Stimulated activated CD8-positive, alpha-beta memory T cell treated with anti-CD3 and anti-CD28 coated beads, Interleukin-12 subunit alpha, Interleukin-12 subunit beta, amount 100 ng/mL, for 4 hours (primary cell): ENCODE results near the gene SHH.

Source experiments
- DNase-seq: peaks from one replicate; pipeline ENCODE4 v3.0.0-alpha.2; 2020; ENCODE audit warnings: low read depth

The SHH gene

DNA sequence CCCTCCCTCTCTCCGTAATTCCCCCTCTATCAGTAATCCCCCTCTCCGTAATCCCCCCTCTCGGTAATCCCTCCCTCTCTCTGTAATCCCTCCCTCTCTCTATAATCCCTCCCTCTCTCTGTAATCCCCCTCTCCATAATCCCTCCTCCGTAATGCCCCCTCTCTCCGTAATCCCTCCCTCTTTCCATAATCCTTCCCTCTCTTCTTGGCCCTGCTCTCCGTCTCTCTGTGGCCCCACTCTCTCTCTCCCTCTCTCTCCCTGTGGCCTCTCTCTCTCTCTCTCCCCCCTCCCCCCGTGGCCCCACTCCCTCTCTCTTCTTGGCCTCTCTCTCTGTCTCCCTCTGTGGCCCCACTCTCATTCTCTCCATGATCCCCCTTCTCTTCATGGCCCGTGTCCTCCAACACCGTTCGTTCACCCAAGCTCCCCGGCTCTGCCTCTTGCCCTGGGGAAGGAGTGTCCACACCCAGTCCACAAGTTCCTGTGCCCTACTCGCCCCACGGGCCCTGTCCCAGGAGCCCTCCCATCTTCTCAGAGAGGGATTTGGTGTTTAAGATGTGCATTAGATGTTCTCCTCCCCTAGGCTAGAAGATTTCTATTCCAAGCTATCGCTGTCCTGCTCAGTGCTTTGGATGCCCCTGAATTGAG is 19.8 kb downstream of the SHH start:
- no peak for DNase-seq

DNA sequence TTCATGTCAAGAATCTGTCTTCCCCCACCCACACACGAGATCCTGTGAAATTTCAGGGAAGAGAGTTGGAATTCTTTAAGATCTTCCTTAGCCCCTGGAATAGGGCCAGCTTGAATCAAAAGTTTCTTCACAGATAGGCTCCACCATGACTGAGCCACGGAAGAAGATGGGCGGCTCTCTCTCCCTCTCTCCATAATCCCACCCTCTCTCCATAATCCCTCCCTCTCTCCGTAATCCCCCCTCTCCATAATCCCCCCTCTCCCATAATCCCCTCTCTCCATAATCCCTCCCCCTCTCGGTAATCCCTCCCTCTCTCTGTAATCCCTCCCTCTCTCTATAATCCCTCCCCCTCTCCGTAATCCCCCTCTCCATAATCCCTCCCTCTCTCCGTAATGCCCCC is 20.4 kb downstream of the SHH start:
- no peak for DNase-seq

DNA sequence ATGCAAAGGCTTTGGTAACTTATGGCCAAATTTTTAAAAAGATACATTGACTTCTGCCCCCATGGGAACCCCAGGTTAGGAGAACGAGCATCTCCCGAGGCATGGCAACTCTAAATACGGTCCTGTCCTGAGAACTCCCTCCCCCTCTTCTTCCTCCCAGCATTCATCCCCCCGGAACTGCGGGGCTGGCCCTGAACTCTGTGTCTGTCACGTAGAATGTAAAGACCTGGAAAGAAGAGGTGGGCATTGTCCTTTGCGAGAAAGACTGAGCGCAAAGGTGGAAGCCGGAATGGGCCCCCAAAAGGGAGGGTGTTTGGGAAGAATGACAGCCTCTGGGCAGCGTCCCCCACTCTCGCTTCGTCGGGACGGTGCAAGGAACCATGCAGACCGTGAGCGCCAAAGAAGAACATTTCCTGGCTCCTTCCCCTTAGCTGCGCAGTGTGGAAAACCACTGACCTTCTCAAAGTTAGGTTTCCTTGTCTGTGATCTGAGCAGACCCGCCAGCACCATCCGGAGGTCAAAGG is 21.0 kb downstream of the SHH start:
- DNase-seq: no peak

DNA sequence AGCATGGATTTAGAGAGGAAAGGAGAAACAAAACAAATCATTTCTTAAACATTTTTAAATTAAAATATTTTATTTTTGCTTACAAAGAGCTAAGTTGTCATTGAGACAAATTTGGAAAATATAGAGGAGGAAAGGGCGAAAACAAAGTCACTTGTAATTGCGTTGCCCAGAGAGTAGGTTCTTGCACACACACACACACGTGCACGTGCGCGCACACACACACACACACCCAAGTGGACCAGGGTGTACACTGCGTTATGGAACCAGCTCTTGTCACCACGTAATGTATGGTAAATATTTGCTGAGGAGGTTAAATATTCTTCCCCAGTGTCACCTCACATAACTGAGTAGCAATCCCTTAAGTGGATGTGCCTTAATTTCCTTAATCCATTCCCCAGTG is 21.6 kb downstream of the SHH start:
- no peak for DNase-seq

DNA sequence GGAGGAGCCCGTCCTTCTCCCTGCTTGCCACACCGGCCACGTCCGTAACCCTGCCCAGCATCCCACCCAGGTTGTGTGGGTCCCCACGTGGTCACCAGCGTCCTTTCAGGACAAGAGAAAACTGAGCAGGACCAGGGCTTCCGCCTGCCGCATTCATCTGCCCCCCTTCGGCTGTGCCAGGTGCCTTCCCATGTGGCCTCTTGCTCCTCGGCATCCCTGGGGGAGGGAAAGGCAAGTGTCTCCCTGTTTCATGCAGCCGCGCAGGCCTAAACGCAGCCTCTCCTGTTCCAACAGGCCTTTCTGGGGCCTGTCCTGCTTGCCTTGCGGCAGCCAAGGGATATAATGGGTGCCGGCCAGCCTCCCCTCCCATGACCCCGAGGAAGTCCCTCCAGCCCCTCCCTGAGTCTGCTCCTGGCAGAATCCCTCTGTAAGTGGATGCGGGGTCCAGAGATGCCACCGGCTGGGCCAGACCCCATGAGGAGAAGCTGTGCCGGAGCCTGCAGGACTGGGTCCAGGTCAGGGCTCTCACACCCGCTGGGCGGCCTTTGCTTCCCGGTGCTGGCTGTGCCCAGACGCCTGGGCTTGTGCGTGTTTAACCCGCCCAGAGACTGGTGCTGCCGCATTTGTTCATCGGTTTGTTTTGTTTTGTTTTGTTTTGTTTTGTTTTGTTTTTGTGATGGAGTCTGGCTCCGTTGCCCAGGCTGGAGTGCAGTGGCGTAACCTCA is 23.1 kb downstream of the SHH start:
- DNase-seq: no peak

DNA sequence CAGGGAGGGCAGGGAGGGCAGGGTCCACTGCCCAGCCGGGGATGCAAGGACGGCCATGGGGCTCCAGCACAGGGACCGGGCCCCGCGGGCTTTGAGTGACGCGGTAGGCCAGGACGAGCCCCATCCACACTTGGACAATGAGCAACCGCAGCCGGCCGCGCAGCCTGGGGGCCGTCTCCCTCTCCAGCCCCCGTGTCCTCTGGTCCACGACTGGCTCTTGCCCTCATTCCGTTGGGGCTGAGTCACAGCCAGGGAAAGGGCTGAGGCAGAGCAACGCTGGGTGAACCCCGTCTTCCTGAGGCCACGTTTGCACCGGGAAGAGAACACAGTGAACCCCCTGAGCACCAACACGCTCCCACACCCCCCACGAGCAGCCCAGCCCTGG is 23.7 kb downstream of the SHH start:
- DNase-seq: no peak

DNA sequence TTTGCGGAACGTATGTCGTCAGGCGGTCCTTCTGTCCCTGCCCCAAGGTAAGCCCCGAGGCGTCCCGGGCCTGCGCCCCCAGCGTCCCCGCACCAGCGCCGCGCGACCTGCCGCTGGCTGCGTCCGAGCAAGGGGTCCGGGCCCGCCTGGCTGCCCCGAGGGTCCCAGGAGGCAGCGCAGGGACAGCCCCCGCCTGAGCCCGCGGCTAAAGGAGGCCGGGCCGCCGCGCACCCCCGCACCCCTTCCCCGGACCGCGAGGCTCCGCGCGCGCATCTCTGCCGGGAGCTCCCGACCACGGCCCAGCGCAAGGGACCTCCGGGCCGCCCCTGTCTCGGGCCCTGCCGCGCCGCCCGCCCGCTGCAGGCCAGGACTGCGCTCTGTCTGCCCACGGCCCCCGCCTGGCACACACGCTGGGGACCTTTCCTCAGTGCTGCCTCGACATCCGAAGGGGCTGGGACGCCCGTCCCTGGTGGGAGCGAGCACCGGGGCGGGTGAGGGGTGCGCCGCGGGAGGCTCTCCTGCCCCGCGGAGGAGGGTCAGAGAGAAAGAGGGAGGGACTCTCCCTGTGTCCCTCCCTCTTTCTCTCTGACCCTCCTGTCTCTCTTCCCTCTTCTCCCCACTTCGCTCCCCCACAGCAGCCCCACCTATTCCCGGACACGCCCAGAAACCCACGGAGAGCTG is 25.0 kb downstream of the SHH start:
- no peak for DNase-seq

GRCh38 chr7:155786491-155786890 is 25.8 kb downstream of the SHH start:
- DNase-seq: no peak

DNA sequence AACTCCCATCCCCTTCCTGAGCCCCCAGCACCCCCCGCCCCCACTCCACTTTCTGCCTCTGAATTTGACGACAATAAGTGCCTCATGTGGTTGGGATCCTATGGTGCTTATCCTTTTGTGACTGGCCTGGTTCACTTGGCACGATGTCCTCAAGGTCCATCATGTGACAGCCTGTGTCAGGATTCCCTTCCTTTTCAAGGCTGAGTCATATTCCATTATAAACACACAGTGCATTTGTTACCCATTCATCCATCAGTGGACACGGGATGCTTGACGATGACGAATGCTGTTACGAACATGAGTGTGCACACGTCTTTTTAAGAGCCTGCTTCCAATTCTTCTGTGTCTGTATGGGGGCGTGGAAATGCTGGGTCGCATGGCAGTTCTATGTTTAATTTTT is 26.7 kb downstream of the SHH start:
- no peak for DNase-seq

- DNase-seq: no peak
These were observed 29.8 kb downstream of the SHH start for GRCh38 chr7:155782466-155782865.

- no peak for DNase-seq
These were observed 30.8 kb downstream of the SHH start for GRCh38 chr7:155781433-155781832.

- DNase-seq: no peak
These were observed 31.4 kb downstream of the SHH start for GRCh38 chr7:155780884-155781283.

DNA sequence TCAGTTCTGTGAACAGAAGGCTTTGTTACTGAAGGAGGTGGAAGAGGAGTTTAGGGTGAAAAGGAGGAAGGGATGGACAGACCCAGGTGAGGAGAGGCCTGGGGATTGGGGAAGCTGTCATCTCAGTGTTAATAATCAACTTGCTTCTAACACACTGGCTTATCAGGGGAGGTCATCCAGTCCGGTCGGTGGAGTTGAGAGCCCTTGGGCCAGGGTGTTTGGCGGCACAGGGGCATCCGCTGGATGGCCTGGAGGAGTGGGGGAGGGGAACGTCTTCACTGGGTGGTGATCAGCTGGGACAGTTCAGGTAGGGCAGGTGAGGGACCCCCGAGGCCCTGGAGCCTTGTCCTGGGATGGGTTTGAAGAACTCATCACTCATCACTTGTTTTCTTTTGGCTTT is 33.9 kb downstream of the SHH start:
- DNase-seq: no peak

DNA sequence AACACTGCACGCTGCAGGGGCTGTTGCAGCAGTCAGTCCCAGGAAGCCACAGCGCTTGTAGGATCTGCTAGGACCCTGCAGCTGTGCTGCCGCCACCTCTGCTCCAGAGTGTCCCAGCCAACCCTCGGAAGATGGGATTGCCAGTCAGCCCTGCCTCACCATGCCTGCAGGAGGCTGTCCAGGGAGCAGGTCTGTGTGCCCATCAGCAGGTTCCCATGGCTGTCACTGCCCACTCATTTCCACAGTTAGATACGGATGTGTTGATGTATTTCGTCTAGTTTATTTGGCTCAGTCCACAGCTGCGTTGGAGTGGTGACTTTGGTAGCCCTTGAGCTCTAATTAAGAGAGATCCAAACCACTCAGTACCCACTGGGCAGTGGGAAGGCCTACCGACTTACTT is 35.7 kb downstream of the SHH start:
- DNase-seq: no peak

GRCh38 chr7:155775691-155776090 is 36.6 kb downstream of the SHH start:
- no peak for DNase-seq

GRCh38 chr7:155774947-155775346 is 37.3 kb downstream of the SHH start:
- no peak for DNase-seq

DNA sequence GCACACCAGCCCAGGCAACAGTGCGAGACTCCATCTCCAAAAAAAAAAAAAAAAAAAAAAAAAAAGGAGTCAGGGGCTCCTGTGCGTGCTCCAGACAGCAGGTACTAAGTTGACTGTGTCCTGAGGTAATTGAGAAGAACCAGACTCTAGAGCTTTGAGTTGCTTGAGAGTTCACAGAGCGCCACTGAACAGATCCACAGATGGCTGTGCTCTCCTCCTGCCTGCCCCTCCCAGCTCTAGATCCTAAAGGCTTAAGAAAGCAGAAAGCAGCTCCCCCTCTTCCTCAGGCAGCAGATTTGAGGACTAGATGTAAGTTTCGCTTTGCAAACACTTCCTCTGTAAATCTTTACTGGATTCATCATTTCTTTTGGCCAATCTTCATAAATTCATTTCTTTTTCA is 38.7 kb downstream of the SHH start:
- DNase-seq: no peak

DNA sequence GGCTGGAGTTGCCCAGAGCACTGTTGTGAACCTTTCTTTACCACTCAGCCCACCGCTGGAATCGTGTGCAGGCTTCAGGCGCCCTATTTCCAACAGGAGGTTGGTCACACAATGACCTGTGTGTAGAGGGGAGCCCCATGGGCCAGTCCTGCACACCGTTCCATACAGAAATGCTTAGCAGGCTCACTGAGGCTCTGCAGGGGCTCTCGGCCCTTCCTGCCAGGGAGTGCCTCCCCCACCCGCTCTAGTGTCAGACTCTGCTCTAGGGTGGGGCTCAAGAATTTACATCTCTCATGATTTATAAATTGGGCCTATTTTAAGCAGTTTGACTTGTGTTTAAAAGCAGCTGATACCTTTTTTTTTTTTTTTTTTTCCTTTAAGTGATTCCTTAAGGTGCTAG is 42.0 kb downstream of the SHH start:
- DNase-seq: no peak

GRCh38 chr7:155769701-155770100 is 42.6 kb downstream of the SHH start:
- DNase-seq: no peak

- DNase-seq: no peak
These were observed 45.0 kb downstream of the SHH start for GRCh38 chr7:155766966-155767916.

GRCh38 chr7:155766386-155766785 is 45.9 kb downstream of the SHH start:
- DNase-seq: no peak

- no peak for DNase-seq
These were observed 46.8 kb downstream of the SHH start for GRCh38 chr7:155765458-155765857.
